K562 (cell line): Measurements from ENCODE around the gene CDX1. TPM values are rescaled to one million over a fixed set of nuclear protein-coding genes. Genes with fewer than 3 reads are reported as not detected.
A peak's percentile ranks its signal among the peaks of the same experiment; 100 is the strongest.

ENCODE experiments used
- ATAC-seq: fragments of 200-7000 bp; cut with Tn5 transposase; 3 replicates; pipeline ENCODE4 v1.9.1; 2020; ENCODE audit warnings: moderate library complexity
- BruUV-seq: library from RNA; stranded (reverse); fragments of 400-500 nt; replicated peaks from 2 replicates; lab custom pipeline; 2021; lab: Mats Ljungman, UMichigan
- CTCF ChIA-PET: fragments of 300-600 bp; formaldehyde crosslinking; extraction: SDS; loops from one replicate; lab custom pipeline; 2021; ENCODE audit warnings: low intra/inter-chr PET ratio; lab: Yijun Ruan, JAX
- POLR2A ChIA-PET: fragments of 300-600, 350-650 bp; sonication (Branson Sonifier 250); formaldehyde crosslinking; extraction: SDS; loops from one replicate; lab custom pipeline; 2021; ENCODE audit warnings: antibody characterized with exemption, inconsistent platforms; lab: Yijun Ruan, JAX
- DNase-seq, 4 experiments: peaks; one replicate each; pipeline versions ENCODE4 v3.0.0 to v3.0.0-alpha.2; 2011 to 2018; ENCODE audit warnings: low spot score in 3 of 4, mixed read lengths in 3 of 4; ENCODE audit errors: extremely low read depth in 1 of 4
- FAIRE-seq: peaks from 2 replicates; lab custom pipeline; 2011; peaks lifted over from hg19 to GRCh38; lab: Jason Lieb, UNC
- H2AFZ ChIP-seq: 2 replicates; pipeline ENCODE4 v1.6.0; 2011; ENCODE audit warnings: low read depth, low read length, control low read depth, inconsistent platforms
- H3K27ac ChIP-seq: fragments of 200-600 bp; 3 replicates; pipeline ENCODE4 v1.8.0; 2011; ENCODE audit warnings: low read depth, mild to moderate bottlenecking, control low read depth, inconsistent platforms, low read length, moderate library complexity, mixed read lengths; ENCODE audit errors: extremely low read depth
- H3K27me3 ChIP-seq, 2 experiments: fragments of 300-600 bp in 1 of 2; 2 replicates in 1 of 2; 3 replicates in 1 of 2; pipeline versions ENCODE4 v1.6.0 to v1.8.0; 2011; ENCODE audit warnings: inconsistent platforms in 2 of 2, low read length in 2 of 2, mild to moderate bottlenecking in 1 of 2, mixed read lengths in 1 of 2, moderate library complexity in 1 of 2; ENCODE audit not compliant: control insufficient read depth in 2 of 2, insufficient read depth in 2 of 2
- H3K36me3 ChIP-seq: fragments of 300-600 bp; 3 replicates; pipeline ENCODE4 v1.8.0; 2011; ENCODE audit warnings: mild to moderate bottlenecking, low read length, inconsistent platforms; ENCODE audit not compliant: control insufficient read depth, insufficient read depth
- H3K4me1 ChIP-seq, 2 experiments: fragments of 200-600 bp in 1 of 2; replicated peaks in 1 of 2; 2 replicates in 1 of 2; 3 replicates in 1 of 2; pipeline versions ENCODE4 v1.5.1 to v1.8.0; 2011; ENCODE audit warnings: inconsistent platforms in 2 of 2, low read length in 2 of 2, mild to moderate bottlenecking in 1 of 2, mixed read lengths in 1 of 2, moderate library complexity in 1 of 2; ENCODE audit not compliant: control insufficient read depth in 2 of 2, insufficient read depth in 2 of 2
- H3K4me2 ChIP-seq: 2 replicates; pipeline ENCODE4 v1.6.1; 2011; ENCODE audit warnings: low read length, control low read depth, inconsistent platforms, mixed read lengths; ENCODE audit not compliant: insufficient read depth
- H3K4me3 ChIP-seq: fragments of 200-600 bp; sonication (generic), shearing (Covaris generic); 2 replicates; pipeline ENCODE4 v1.5.1; 2016; ENCODE audit warnings: control low read depth, inconsistent platforms
- H3K79me2 ChIP-seq: fragments of 200-600 bp; 3 replicates; pipeline ENCODE4 v1.8.0; 2011; ENCODE audit warnings: low read length, inconsistent platforms; ENCODE audit not compliant: control insufficient read depth, insufficient read depth
- H3K9ac ChIP-seq, 2 experiments: 2 replicates each; pipeline versions ENCODE4 v1.6.0 to v1.6.1; 2011; ENCODE audit warnings: low read depth in 2 of 2, low read length in 2 of 2, control low read depth in 1 of 2, inconsistent platforms in 1 of 2, mild to moderate bottlenecking in 1 of 2, mixed read lengths in 1 of 2; ENCODE audit not compliant: insufficient read depth in 1 of 2
- H3K9me1 ChIP-seq: one replicate; pipeline ENCODE4 v1.6.0; 2011; ENCODE audit warnings: inconsistent platforms, mild to moderate bottlenecking, low read length, moderate library complexity; ENCODE audit not compliant: control insufficient read depth, insufficient read depth
- H3K9me3 ChIP-seq: replicated peaks from 2 replicates; pipeline ENCODE4 v1.5.1; 2011; ENCODE audit warnings: low read depth, low read length, inconsistent platforms; ENCODE audit not compliant: control insufficient read depth, insufficient read depth
- H4K20me1 ChIP-seq: replicated peaks from 2 replicates; pipeline ENCODE4 v1.6.1; 2011; ENCODE audit warnings: low read length, inconsistent platforms, mixed read lengths; ENCODE audit not compliant: control insufficient read depth, insufficient read depth
- BDP1 ChIP-seq: IDR thresholded peaks from 3 replicates; pipeline ENCODE4 v1.6.1; 2011; ENCODE audit not compliant: insufficient read length, insufficient read depth
- CBX2 ChIP-seq: fragments of 200-600 bp; sonication (generic); IDR thresholded peaks from one replicate; pipeline ENCODE4 v1.6.1; 2012; ENCODE audit warnings: mild to moderate bottlenecking, low read length, inconsistent platforms; ENCODE audit not compliant: insufficient read depth, poor library complexity, severe bottlenecking
- CHD1 ChIP-seq: fragments of 200-600 bp; sonication (generic); IDR thresholded peaks from one replicate; pipeline ENCODE4 v1.6.1; 2012; ENCODE audit warnings: mild to moderate bottlenecking, moderate library complexity, low read length, inconsistent platforms
- DIDO1 ChIP-seq: fragments of 450-650 bp; IDR thresholded peaks from 2 replicates; pipeline ENCODE4 v1.6.1; 2016; ENCODE audit warnings: low read depth, missing biosample characterization, missing genetic modification characterization
- NEUROD1 ChIP-seq: fragments of 150-350 bp; IDR thresholded peaks from 2 replicates; pipeline ENCODE4 v1.6.1; 2014; ENCODE audit warnings: borderline replicate concordance, low read length, low read depth; ENCODE audit not compliant: partially characterized antibody
- PHB2 ChIP-seq: fragments of 450-650 bp; IDR thresholded peaks from 2 replicates; pipeline ENCODE4 v1.6.1; 2017; ENCODE audit warnings: low read depth
- SAFB ChIP-seq: fragments of 200-400 bp; formaldehyde crosslinking; IDR thresholded peaks from 2 replicates; pipeline ENCODE4 v1.6.1; 2017; ENCODE audit warnings: low read depth, low read length, borderline replicate concordance
- SMAD2 ChIP-seq: fragments of 150-350 bp; IDR thresholded peaks from 2 replicates; pipeline ENCODE4 v1.6.1; 2014; ENCODE audit warnings: low read depth, mild to moderate bottlenecking, low read length
- TAL1 ChIP-seq: fragments of 450-650 bp; IDR thresholded peaks from 2 replicates; pipeline ENCODE4 v1.6.1; 2016; ENCODE audit warnings: mild to moderate bottlenecking
- TOE1 ChIP-seq, 2 experiments: fragments of 450-650 bp in 1 of 2; sonication (generic) in 1 of 2; formaldehyde crosslinking in 1 of 2; IDR thresholded peaks; 2 replicates each; pipeline versions ENCODE4 v1.7.1 to v1.8.0; 2016 to 2022; ENCODE audit warnings: borderline replicate concordance in 2 of 2, mild to moderate bottlenecking in 2 of 2, antibody characterized with exemption in 1 of 2, inconsistent platforms in 1 of 2, low read depth in 1 of 2, missing genetic modification reagents in 1 of 2, moderate library complexity in 1 of 2
- YY1 ChIP-seq, 3 experiments: IDR thresholded peaks; 2 replicates each; pipeline ENCODE4 v1.6.1; 2011; ENCODE audit warnings: low read length in 2 of 3, mild to moderate bottlenecking in 2 of 3, moderate library complexity in 2 of 3, borderline replicate concordance in 1 of 3, control low read depth in 1 of 3, low read depth in 1 of 3; ENCODE audit not compliant: insufficient read depth in 3 of 3, insufficient replicate concordance in 2 of 3, control insufficient read depth in 1 of 3, insufficient read length in 1 of 3; ENCODE audit errors: extremely low read depth in 1 of 3
- ZBTB11 ChIP-seq, 3 experiments: fragments of 200-800 bp in 1 of 3; fragments of 250-450 bp in 1 of 3; fragments of 450-650 bp in 1 of 3; sonication (Bioruptor Pico) in 1 of 3; sonication (Bioruptor generic) in 1 of 3; formaldehyde crosslinking in 1 of 3; IDR thresholded peaks; 2 replicates each; pipeline versions ENCODE4 v1.6.1 to v1.8.0; 2016 to 2022; ENCODE audit warnings: mild to moderate bottlenecking in 2 of 3, missing genetic modification characterization in 2 of 3, missing compliant biosample characterization in 1 of 3, moderate library complexity in 1 of 3
- ZNF239 ChIP-seq: fragments of 250-450 bp; sonication (Bioruptor Pico); IDR thresholded peaks from 2 replicates; pipeline ENCODE4 v1.4.0; 2020; ENCODE audit warnings: mild to moderate bottlenecking
- ZNF24 ChIP-seq: fragments of 450-650 bp; IDR thresholded peaks from 2 replicates; pipeline ENCODE4 v1.6.1; 2016
- ZNF384 ChIP-seq: IDR thresholded peaks from 2 replicates; pipeline ENCODE4 v1.6.1; 2012; ENCODE audit warnings: low read depth, low read length, improper control_type of control experiment
- ZNF586 ChIP-seq: fragments of 450-650 bp; formaldehyde crosslinking; conservative IDR thresholded peaks from 2 replicates; pipeline ENCODE4 v1.4.0; 2020; ENCODE audit warnings: mild to moderate bottlenecking, moderate library complexity
- WGBS: fragments of 100-300 bp; shearing (Covaris generic); methylation state at CpG from one replicate; pipeline ENCODE4 v1.1.6; 2016; ENCODE audit warnings: low coverage, mixed read lengths; ENCODE audit not compliant: insufficient coverage; ENCODE audit errors: missing lambda C conversion rate; 5-methylcytosine and 5-hydroxymethylcytosine counted together
- in situ Hi-C: fragments of 300-500 bp; cut with MboI; formaldehyde crosslinking; loops from 4 replicates; pipeline ENCODE4 v1.15.0; 2018; ENCODE audit warnings: inconsistent platforms, mixed read lengths
- intact Hi-C: fragments of 100-400 bp; cut with micrococcal nuclease; formaldehyde crosslinking; loops from 2 replicates; pipeline ENCODE4 v1.14.2; 2022
- polyA plus RNA-seq, 8 experiments: library from polyadenylated mRNA; depleted of rRNA in 4 of 8; stranded (reverse) in 5 of 8; unstranded in 3 of 8; fragments of >200 nt; fragmentation: Nextera tagmentation in 2 of 8; fragmentation: Illumina TruSeq in 1 of 8; extraction: Ambion mirVana in 2 of 8; extraction: Trizol in 1 of 8; gene quantifications; 2 replicates each; pipeline versions ENCODE4 v1.2.1 to v1.2.3, GENCODE V29; 2011 to 2014; ENCODE audit warnings: inconsistent platforms in 1 of 8, missing spikeins in 1 of 8
- total RNA-seq, 7 experiments: library from RNA; depleted of rRNA in 6 of 7; stranded (reverse); fragments of >200 nt in 6 of 7; fragmentation: Illumina TruSeq in 2 of 7; extraction: Trizol in 2 of 7; gene quantifications; 2 replicates each; pipeline versions ENCODE4 v1.2.1 to v1.2.3, GENCODE V29; 2011 to 2021; ENCODE audit warnings: low replicate concordance in 1 of 7

The CDX1 gene
- total and polyA plus RNA-seq, 9 of the 15 experiments (the other 6 are each of a cell fraction or from before 2014, with no cell fraction given): 0.06 to 0.16 TPM; not detected in 7

GRCh38 chr5:150137168-150137957 lies 29.2 kb upstream of the CDX1 start:
- H3K4me1 ChIP-seq: peaks cover 12 to 19% of the 10 kb centered on the region in 2 experiments; a peak in 4 of 5 replicates

More at GRCh38 chr5:150137168-150137957, 29.2 kb upstream of the CDX1 start:
- Histone ChIP-seq H3K79me2 (no peaks in the 10 kb centered on the region), H3K27me3 (peaks cover 11 to 44% of the 10 kb centered on the region in 2 experiments; a peak in 4 of 5 replicates), H3K4me2 (no peak overlapping the region), H3K27ac (no peak overlapping the region), H3K9me1 (no peaks in the 10 kb centered on the region), H2AFZ (no peak overlapping the region), H4K20me1 (no peaks in the 10 kb centered on the region; the same call in 1 of the 2 replicates), H3K36me3 (no peaks in the 10 kb centered on the region), H3K9me3 (no peaks in the 10 kb centered on the region), H3K9ac (peak overlapping the region in 1 of 2 experiments; percentile 29; a peak in 1 of 4 replicates), H3K4me3 (no peak overlapping the region)
- CTCF ChIA-PET: interaction anchor here (0.7 kb wide), 1 partner anchor 214 kb away, joined by 3 read pairs; no protein-coding TSS in a partner anchor
- in situ Hi-C loops: no loop called here
- DNase-seq (no peak), ATAC-seq (no peak), FAIRE-seq (no peak)
- intact Hi-C loops: no loop called here
- TF ChIP-seq SMAD2 (no peak), ZBTB11 (CRISPR knock-in tag; IDR thresholded peaks at IDR 0.05) (no peak), PHB2 (no peak), BDP1 (no peak), YY1 (IDR thresholded peaks at IDR 0.05; ENCODE audit: borderline replicate concordance in 1 of 3, control insufficient read depth in 1 of 3, extremely low read depth in 1 of 3, insufficient read depth in 3 of 3, insufficient read length in 1 of 3, insufficient replicate concordance in 2 of 3, low read depth in 1 of 3, low read length in 2 of 3) (no peak), SAFB (no peak), ZNF586 (CRISPR knock-in tag) (no peak), NEUROD1 (no peak), ZNF384 (no peak), TOE1 (IDR thresholded peaks at IDR 0.05; ENCODE audit: borderline replicate concordance) (no peak), TOE1 (CRISPR knock-in tag; IDR thresholded peaks at IDR 0.05; ENCODE audit: borderline replicate concordance, low read depth) (no peak), DIDO1 (no peak), CHD1 (no peak), CBX2 (no peak), ZNF24 (no peak), ZNF239 (CRISPR knock-in tag) (no peak), TAL1 (no peak)
- POLR2A ChIA-PET: interaction anchor here (0.6 to 1.4 kb wide), 2 partner anchors 8 to 406 kb away, joined by 3 to 8 read pairs; no protein-coding TSS in a partner anchor
- WGBS: 7% methylated on average over 11 of the region's 12 CpGs
- no TSS peak for BruUV-seq
